Measurements from ENCODE around the gene CCSER1. TPM values are rescaled to one million over a fixed set of nuclear protein-coding genes. Genes with fewer than 3 reads are reported as not detected.
"Not testable (repeated sequence)": the region's sequence is repeated elsewhere in the genome, so short reads cannot be mapped to it uniquely, and the experiment has no call there.

The CCSER1 gene
- total and polyA plus RNA-seq, 10 donors, result 1.3 to 30.4 (median 20.4) TPM

DNA sequence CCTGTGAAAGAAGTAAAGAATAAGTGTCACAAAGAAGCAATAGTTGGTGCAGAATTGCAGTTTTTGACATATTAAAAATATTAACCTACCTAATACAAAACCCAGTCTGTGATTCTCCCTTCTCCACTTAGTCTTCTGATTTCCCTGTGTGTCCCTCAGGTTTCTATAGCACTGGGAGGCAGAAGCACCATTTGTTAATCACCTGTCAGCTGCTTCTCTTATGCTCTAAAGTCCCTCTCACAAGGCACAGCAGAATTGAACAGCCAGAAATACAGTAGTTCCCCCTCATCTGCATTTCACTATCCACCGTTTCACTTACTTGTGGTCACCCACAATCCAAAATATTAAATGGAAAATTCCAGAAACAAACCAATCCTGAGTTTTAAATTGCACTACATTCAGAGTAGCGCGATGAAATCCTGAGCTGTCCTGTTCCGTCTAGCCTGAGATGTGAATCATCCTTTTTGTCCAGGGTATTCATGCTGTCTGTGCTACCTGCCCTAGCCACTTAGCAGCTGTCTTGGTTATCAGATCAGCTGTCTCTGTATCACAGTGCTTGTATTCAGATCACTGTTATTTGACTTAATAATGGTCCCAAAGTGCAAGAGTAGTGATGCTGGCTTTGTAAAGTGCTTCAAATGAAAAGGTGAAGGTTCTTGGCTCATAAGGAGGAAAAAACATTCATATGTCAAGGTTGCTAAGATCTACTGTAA is 1192.5 kb downstream of the CCSER1 start:
- no peak for DNase-seq
- 75 to 94% (median 90%) methylated on average over 4 of the region's 4 CpGs for WGBS, 5 donors
- no peaks in the 10 kb centered on the region for H3K4me1 ChIP-seq
- H3K9me3 ChIP-seq, result peaks cover 0 to 6% (median under 1%) of the 10 kb centered on the region in 8 donors
- no peaks in the 10 kb centered on the region for H3K27me3 ChIP-seq (replicated peaks in 1 of 7)
- H3K36me3 ChIP-seq, result no peaks in the 10 kb centered on the region
- intact Hi-C loops (cut with DNase I; ENCODE audit: low total_unique reads), result no loop called here
- H3K27ac ChIP-seq, result no peak overlapping the region
- H3K4me3 ChIP-seq, result no peak overlapping the region
- TF ChIP-seq POLR2A (IDR thresholded peaks at IDR 0.05) (no peak), POLR2AphosphoS5 (IDR thresholded peaks at IDR 0.05) (no peak)
- TF ChIP-seq, protein P1, sequence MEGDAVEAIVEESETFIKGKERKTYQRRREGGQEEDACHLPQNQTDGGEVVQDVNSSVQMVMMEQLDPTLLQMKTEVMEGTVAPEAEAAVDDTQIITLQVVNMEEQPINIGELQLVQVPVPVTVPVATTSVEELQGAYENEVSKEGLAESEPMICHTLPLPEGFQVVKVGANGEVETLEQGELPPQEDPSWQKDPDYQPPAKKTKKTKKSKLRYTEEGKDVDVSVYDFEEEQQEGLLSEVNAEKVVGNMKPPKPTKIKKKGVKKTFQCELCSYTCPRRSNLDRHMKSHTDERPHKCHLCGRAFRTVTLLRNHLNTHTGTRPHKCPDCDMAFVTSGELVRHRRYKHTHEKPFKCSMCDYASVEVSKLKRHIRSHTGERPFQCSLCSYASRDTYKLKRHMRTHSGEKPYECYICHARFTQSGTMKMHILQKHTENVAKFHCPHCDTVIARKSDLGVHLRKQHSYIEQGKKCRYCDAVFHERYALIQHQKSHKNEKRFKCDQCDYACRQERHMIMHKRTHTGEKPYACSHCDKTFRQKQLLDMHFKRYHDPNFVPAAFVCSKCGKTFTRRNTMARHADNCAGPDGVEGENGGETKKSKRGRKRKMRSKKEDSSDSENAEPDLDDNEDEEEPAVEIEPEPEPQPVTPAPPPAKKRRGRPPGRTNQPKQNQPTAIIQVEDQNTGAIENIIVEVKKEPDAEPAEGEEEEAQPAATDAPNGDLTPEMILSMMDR (IDR thresholded peaks at IDR 0.05 in 8 of 11, conservative IDR thresholded peaks at IDR 0.05 in 3 of 11), result no peak

DNA sequence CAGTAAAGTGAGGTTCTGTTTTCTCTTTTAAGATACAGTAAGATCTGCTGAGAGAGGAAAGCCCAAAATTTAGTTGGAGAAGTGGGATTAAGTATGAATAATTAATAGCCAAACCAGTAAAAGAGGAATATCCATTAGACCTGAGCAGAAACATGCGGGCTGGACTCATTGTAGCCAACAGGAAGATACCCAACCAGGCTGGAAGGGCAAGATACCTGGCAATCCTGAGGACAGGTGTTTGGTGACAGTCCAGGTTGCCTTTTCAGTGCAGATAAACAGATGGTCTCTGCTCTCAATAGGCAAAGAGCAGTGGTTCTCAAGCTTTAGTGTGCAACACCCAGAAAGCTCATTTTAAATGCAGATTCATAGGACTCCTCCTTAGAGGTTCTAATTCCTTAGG is 1195.8 kb downstream of the CCSER1 start:
- WGBS, 5 donors, result 80 to 100% (median 92%) methylated on average over 1 of the region's 1 CpG
- DNase-seq, result no peak
- TF ChIP-seq, protein P1 (IDR thresholded peaks at IDR 0.05 in 8 of 11, conservative IDR thresholded peaks at IDR 0.05 in 3 of 11), result no peak
- no peak for TF ChIP-seq POLR2A (IDR thresholded peaks at IDR 0.05)
- TF ChIP-seq POLR2AphosphoS5 (IDR thresholded peaks at IDR 0.05), result no peak

DNA sequence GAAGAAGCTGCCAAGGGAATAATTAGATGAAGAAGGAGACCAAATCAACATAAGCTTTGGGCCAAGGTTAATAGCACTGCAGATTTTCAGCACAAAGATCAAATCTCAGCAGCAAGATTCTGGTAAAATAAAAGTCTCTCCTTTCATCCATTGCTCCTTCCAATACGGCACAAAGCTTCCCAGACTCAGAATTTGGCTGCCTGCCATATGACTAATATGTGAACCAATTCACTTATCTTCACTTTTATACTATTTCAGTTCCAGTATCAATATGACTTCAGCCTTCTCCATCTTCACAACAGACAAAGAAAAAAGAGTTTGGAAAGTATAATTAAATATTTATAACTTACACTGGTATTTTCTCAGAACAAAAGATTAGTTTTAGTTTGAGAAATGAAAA is 1198.3 kb downstream of the CCSER1 start:
- Histone ChIP-seq H3K36me3 (no peaks in the 10 kb centered on the region), H3K4me3 (no peak overlapping the region), H3K27ac (no peak overlapping the region), H3K4me1 (no peaks in the 10 kb centered on the region), H3K9me3 (peaks cover 2 to 55% (median 39%) of the 10 kb centered on the region in 8 donors), H3K27me3 (replicated peaks in 1 of 7) (no peaks in the 10 kb centered on the region)
- intact Hi-C loops (cut with DNase I; ENCODE audit: low total_unique reads), result no loop called here
- 2 to 43% (median 23%) methylated on average over 1 of the region's 1 CpG for WGBS, 5 donors
- TF ChIP-seq POLR2A (IDR thresholded peaks at IDR 0.05) (no peak), POLR2AphosphoS5 (IDR thresholded peaks at IDR 0.05) (no peak)
- TF ChIP-seq, protein P1 (IDR thresholded peaks at IDR 0.05 in 8 of 11, conservative IDR thresholded peaks at IDR 0.05 in 3 of 11), result no peak
- DNase-seq, result no peak

More for the DNA sequence above, 1195.8 kb downstream of the CCSER1 start:
- Histone ChIP-seq H3K27me3 (replicated peaks in 1 of 7) (no peaks in the 10 kb centered on the region), H3K4me1 (no peaks in the 10 kb centered on the region), H3K36me3 (no peaks in the 10 kb centered on the region), H3K27ac (no peak overlapping the region), H3K9me3 (peaks cover 2 to 39% (median 29%) of the 10 kb centered on the region in 8 donors), H3K4me3 (no peak overlapping the region)
- intact Hi-C loops (cut with DNase I; ENCODE audit: low total_unique reads), result no loop called here

DNA sequence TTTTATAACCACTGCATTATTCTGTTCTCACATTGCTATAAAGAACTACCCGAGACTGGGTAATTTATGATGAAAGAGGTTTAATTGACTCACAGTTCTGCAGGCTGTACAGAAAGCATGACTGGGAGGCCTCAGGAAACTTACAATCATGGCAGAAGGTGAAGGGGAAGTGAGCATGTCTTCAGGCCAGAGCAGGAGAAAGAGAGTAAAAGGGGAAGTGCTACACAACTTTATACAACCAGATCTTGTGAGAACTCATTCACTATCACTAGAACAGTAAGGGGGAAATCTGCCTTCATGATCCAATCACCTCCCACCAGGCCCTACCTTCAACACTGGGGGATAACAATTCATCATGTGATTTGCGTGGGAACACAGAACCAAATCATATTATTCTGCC is 1199.0 kb downstream of the CCSER1 start:
- peaks cover 2 to 55% (median 39%) of the 10 kb centered on the region in 8 donors for H3K9me3 ChIP-seq
- H3K27me3 ChIP-seq (replicated peaks in 1 of 7); H3K4me3 ChIP-seq; H3K4me1 ChIP-seq; intact Hi-C loops (cut with DNase I; ENCODE audit: low total_unique reads); DNase-seq; H3K36me3 ChIP-seq; H3K27ac ChIP-seq: not testable (repeated sequence)
- WGBS, 5 donors, result 77 to 95% (median 82%) methylated on average over 2 of the region's 2 CpGs
